Upper lobe of left lung (tissue), 4 donors: Measurements from ENCODE around the gene SCAMP2.

Experiments
- CTCF ChIP-seq, 6 experiments: fragments of 450-650 bp in 4 of 6; fragments of 200-600 bp in 2 of 6; sonication (generic) in 2 of 6; IDR thresholded peaks; one replicate each; pipeline ENCODE4 v1.5.1; 2016 to 2019; ENCODE audit warnings: antibody characterized with exemption in 6 of 6
- EP300 ChIP-seq, 4 donors: sonication (generic); formaldehyde crosslinking; IDR thresholded peaks; one replicate each; pipeline ENCODE4 v1.5.1; 2017; ENCODE audit warnings: antibody characterized with exemption in 4 of 4, control low read depth in 2 of 4
- POLR2A ChIP-seq, 4 donors: fragments of 450-650 bp; IDR thresholded peaks; one replicate each; pipeline ENCODE4 v1.5.1; 2016 to 2017; ENCODE audit warnings: antibody characterized with exemption in 4 of 4, mild to moderate bottlenecking in 2 of 4
- POLR2AphosphoS5 ChIP-seq, 2 donors: sonication (generic); formaldehyde crosslinking; IDR thresholded peaks; one replicate each; pipeline ENCODE4 v1.5.1; 2017; ENCODE audit warnings: antibody characterized with exemption in 2 of 2

DNA sequence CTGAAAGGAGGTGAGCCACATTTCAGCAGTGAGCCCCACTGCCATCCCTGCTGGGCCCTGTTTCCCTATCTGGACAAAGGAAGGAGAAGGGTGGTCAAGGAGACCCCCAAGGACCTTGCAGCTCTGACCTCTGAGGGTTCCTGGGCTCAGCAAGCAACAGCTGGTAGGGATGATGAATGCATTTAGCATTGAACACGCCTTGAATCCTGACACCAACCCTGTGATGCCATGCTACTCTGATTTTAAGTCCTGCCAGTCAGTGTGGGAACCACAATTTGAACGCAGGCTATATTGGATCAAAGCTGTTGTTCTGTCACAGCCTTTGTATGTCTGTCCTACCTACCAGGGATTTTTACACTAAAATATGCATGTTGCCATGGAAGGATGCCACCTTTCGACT is 23.2 kb upstream of the SCAMP2 start:
- TF ChIP-seq CTCF (IDR thresholded peaks at IDR 0.05) (no peak), POLR2A (IDR thresholded peaks at IDR 0.05) (no peak), EP300 (IDR thresholded peaks at IDR 0.05) (no peak), POLR2AphosphoS5 (IDR thresholded peaks at IDR 0.05) (no peak)
